GM11168 (cell line): ENCODE data around the gene ATXN7L2.

Experiments
- in situ Hi-C: fragments of 300-500 bp; cut with MboI; formaldehyde crosslinking; loops from one replicate; pipeline ENCODE4 v1.12.0; 2022; ENCODE audit warnings: low sequenced_read_pairs; ENCODE audit not compliant: unreplicated experiment

ATXN7L2 gene

DNA sequence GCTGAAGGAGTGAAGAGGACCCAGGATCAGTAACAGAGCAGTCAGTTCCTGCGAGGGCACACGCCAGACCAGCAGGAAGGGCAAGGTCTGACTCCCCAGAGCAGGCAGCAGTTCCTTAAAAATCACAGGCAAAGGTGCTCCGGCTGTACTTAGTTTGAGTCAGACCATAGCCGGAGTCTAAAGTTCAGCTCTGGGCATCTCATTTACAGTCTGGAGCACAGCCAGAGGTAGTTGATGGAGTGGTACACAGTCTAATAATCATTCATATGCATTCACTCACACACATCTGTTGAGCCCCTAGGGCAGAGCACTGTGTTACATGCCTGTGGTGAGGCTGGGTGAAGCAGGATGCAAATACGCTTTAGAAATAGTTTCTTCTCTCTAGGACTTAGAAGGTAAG, 33.2 kb downstream of the ATXN7L2 start:
- in situ Hi-C loops: no loop called here

DNA sequence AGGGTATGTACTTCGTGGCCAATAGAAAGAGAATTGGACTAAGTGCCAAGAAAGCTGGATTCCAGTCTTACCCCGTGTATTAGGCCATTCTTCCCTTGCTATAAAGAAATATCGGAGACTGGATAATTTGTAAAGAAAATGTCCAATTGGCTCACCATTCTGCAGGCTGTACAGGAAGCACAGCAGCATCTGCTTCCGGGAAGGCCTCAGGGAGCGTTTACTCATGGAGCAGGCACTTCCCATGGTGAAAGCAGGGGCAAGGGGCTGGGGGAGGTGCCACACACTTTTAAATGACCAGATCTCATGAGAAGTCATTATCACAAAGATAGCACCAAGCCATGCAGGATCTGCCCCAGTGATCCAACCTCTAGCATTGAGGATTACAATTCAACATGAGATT, 33.6 kb downstream of the ATXN7L2 start:
- in situ Hi-C loops: no loop called here

DNA sequence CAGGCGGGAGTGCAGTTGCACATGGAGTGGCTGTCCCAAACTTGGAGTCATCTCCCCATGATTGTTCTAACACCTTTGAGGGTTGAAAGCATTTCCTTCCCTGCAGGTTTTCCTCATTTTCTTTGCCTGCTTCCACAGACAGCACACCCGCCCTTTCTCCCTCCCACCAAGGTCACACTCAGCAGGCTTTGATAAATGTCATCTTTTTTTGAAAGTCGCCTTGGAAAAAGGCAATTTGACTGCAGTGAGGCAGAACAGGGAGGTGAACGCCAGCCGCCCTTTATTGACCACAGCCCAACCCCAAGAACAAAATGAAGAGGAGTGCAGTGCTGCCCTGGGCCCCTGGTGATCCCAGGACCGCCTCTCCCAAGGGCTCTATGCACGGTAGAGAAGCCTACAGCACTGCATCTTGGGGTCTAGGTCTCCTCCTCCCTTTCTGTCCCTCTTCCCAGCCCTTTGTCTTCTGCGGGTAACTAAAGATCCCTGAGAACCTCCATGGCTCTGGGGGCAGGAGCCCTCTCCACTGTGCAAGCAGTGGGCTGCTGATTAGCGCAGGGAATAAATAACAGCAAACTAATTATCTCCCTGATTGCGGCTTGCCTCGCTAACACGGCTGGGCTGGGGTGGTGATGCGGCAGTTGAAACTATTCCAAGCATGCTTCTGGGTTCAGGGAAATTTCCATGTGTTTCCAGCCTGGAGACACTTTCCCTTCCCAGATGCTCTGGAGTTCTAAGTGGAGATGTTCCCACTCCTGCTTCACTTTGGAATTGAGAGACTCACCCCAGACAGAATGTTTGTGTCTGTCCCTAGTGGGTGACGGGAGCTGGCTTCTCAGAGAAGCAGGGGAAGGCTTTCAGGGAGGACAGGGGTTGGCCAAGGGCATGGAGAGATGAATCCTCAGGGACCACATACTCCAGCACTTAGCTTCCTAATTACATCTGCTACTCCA, 37.6 kb downstream of the ATXN7L2 start:
- in situ Hi-C loops: no loop called here

DNA sequence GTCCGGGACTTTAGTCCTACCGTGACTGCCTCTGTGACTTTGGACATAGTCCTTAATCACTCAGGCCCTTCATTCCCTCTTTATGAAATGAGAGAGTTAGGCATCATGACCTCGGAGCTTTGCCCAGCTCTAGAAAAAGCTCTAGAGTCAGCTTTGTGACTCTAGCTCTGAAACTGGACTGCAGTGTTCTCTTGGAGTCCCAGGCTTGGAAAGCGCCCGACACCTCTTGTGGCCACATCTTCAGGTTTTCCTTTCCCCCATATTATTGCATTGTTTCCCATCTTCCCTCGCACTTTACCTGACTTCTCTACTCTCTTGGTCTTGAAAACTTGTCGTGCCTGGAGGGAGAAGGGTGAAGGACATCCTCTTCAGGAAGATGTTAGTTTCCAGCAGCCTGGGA, 38.3 kb downstream of the ATXN7L2 start:
- in situ Hi-C loops: no loop called here

DNA sequence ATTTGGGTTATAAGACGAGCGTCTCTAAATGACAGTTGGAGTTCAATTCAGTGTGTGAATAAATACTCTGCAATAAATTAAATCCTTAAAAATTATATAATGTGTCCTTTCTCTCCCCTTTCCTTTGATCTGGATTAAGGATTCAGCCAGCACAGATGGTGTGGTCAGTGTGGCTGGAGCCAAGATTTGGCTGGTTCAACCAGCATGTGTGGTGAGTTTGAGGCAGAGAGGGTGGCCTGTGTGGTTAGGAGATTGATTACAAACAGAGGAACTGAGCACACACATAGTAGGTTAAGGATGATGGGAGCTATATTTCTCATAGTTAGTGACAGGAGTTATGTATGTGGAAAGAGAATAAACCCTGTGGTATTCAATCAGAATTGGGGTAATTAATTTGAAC, 40.0 kb downstream of the ATXN7L2 start:
- in situ Hi-C loops: no loop called here

DNA sequence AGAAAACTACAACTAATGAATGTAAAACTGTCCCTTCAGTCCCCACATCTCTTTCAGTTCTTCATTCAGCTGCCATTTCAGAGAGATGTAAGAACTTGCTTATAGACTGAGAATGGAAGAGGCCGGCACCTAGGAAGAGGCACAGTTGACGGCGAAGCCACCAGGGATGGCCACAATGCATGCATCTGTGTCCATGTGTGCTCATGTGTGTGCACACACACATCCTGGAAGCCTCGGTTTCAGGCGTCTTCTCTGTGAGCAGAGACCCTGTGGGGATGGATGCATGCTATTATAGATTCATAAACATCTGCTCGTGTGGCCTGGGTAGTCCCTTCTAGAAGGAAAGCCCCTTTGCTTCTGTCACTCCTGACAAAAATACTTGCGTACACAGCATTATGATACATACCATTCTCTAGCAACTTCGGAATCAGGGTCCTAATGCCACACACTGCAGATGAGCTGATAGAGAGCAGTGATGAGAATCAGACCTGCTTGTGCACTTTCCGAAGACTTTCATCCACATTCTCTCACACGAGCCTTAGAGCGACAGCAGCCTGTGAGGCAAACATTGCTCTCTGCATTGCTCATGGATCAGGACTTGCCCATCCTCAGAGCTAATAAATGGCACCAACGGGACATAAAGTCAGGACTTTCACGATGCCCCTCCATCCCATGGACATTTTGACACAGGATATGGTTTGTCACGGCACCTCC, 43.5 kb downstream of the ATXN7L2 start:
- in situ Hi-C loops: no loop called here

DNA sequence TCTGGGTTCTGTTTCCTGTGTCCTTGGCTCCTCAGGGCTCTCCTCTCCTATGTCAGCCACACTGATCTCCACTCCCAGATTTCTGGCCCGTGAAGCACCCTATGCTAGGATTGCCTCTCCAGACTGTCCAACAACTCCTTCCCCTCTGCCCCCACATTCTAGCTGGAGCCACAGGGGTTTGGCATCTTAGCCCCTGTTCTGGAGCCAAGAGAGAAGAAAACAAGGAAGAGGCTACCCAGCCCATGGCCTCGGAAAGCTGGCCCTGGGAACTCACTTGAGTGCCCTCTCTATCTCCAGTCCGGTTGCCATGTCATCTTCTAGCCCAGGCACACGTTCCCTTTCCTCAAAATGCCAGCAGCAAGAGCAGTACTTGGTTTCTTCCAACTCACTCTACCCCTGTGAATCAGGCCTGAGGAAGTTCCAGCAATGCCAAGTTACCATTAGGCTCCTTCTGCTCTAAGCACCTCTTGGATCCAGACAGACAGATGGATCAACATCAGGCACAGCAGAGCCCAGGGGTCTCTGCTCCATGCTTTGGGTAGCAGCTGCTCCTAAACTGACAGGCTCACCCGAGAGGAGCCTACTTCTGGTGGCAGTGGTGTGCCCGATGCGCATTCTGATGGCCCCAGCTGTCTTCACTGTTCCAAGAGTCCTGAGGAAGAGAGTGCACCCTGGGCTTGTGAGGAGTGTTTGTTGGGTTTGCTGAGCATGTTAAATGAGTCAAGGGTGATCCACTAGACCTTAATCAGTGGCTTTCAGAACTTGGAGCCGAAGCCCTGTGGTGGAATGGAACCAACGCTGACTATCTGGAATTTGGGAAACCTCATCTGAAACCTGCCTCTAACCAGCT, 44.4 kb downstream of the ATXN7L2 start:
- in situ Hi-C loops: no loop called here

DNA sequence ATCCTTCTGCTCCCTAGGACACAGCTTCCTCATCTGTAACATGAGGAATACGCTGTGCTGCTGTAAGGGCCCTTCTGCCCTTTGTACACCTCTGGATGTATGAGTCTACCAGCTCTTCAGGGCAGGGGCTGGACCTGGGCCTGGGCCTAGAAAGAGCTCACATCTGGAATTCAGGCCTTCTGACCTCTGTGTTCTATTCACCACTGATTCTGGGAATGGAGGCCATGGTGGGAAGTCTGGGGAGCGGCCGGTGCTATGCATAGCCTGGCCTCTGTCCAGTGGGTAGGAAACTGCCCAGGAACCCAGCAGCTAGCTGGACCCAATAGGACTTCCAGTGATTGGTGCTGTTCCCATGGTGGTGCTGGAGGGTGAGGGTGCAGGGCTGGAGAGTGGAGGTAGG, 45.0 kb downstream of the ATXN7L2 start:
- in situ Hi-C loops: no loop called here

DNA sequence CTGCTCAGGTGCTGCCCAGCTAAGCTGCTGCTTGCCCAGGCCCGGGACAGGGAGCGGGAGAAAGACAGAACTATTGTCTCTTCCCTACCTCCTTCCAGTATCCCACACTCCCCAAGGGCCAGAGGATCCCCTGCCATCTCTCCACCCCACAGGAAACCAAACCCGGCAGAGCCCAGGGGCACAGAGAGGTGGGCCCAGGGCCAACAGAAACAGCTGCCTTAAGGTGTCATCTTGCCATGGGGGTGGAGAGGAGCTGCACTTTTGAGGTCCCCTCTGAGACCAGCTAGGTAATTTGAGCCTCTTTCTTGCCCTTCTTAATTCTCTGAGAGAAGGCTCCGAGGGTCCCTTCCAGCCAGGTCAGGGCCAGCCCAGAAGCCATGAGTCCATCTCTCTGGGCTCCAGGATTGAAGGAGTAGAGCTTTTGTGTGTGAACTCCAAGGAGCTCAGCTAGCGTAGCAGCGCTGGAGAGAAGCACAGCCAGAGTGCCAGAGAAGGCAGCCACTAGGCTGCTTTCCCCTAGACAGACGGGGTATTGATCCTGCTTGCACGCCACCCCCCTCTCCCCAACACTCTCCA, 46.3 kb downstream of the ATXN7L2 start:
- in situ Hi-C loops: loop anchor here (5.0 kb wide), 1 partner anchor 33 kb away; no protein-coding TSS in a partner anchor

DNA sequence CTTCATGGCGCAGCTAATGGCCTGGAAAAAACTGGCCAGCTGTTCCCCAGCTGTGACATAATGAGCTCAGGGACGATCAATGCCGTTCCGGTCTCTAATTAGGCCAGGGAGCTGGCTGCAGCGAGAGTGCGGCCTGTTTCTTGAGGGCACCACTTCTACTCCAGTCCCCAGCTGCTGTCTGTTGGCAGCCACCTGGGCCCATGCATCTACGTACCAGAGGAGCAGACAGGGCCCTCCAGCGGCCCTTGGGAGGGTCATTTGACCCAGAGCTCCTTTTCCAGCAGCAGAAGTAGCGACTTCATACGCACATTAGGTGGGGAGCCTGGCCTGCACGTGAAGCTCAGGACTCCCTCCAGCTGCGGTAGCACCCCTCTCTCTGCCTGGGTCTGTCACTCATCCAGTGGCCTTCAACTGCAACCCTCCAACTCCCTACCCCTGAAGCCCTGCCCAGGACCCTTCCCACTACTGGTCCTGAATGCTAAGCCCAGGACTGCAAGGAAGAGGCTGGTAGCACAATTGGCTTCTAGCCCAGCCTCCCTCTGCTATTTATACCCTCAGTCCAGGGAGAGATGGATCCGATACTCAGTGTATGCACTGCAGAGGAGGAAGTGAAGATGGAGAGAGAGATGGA, 46.9 kb downstream of the ATXN7L2 start:
- in situ Hi-C loops: loop anchor here (5.0 kb wide), 1 partner anchor 33 kb away; no protein-coding TSS in a partner anchor

DNA sequence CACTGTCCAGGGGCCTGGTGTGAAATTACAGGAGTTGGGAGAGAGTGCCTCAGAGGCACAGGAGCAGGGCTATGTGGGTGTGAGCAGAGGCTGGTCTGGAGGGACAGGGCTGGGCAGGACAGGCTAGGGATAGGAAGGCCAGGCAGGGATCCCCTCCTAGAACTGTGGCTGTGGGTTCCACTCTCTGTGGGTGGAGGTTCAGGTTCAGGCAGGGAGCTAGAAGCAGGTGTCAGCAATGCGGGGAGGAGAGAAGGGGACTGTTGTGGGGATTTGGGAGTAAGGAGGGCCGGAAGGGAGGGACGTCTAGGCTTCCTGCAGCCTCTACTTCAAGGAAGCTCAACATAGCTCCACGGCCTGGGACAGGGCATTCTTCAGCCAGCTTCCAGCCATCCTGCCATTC, 47.7 kb downstream of the ATXN7L2 start:
- in situ Hi-C loops: loop anchor here (5.0 kb wide), 1 partner anchor 34 kb away; no protein-coding TSS in a partner anchor

DNA sequence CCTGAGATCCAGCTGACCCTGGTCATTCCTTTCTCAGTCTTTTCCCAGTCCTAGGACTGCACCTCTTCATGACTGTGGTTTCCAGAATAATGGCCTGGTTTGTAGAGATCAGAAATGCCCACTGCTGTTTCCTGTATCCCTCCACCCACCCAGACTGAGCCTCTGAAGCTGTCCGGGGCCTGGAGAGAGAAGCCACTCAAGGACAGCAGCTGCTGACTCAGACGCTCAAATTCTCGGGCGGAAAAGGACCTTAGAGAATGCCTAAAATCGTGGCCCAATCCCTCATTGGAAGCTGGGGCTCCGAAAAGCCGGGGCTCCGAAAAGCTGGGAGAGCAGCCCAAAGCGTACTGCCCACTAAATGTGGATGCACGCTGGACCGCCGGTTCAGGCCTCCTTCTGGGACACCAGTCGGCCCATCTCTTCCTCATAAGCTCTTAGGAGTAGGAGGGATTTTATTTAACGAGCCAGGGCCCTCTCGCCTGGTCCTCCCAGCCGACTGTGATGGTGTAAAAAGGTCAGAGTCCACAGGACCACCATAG, 48.2 kb downstream of the ATXN7L2 start:
- in situ Hi-C loops: loop anchor here (5.0 kb wide), 1 partner anchor 35 kb away; no protein-coding TSS in a partner anchor

DNA sequence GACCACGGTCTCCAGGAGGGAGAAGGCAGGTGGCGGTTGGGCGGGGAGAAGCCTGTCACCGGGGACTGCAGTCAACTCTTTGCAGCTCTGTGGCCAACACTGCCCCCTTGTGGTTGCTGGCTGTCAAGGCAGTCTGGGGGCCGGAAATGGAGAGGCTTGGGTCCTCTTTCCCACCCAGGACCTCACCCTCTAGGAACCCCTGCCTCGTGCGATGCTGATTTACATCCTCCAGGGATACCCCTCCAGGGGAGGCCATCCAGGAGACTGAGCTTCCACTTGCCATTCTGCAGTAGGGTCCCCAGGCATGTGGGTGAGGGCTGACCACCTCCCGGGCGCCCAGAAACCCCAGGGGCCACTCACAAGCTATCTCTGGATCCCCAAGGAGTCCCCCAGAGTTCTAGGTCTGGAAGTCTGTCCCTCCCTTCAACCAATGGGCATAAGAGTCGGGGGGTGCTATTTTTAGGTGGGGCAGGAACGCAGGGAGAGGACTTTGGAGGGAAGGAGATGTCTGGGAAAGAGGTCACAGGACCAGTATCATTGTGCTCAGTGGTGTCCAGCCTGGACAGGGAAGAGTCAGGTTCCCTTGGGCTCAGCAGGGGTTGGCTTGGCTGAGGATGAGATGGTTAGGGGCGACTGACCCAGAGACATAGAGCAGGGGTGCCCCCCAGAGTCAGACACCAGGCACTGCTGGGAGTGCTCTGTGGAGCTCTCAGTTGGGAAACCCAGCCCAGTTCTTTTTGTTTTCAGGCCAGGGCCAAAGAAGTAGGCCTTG, 48.8 kb downstream of the ATXN7L2 start:
- in situ Hi-C loops: loop anchor here (5.0 kb wide), 1 partner anchor 35 kb away; no protein-coding TSS in a partner anchor

DNA sequence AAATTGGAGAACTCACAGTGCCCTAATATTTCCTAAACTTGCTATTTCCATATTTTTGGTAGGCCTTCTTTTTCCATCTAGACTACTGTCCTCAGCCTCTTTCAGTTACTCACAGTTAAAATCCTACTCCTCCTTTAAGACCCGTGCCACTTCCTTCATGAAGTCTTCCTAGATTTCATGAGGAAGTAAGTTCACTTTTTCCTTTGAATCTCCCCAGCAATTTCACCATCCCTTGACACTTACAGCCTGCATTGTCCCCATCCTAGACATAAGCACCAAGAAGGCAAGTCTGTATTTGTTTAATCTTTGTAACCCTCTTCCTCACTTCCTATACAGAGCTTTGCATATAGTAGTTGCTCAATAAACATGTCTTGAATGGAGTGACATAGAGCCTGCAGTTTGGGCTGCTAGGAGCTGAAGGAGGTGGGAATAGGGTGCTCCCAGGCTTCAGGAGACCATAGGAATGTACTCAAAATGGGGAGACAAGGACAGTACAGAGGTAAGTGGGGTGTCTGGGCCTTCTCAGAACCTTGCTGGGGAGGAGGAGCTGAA, 50.7 kb downstream of the ATXN7L2 start:
- in situ Hi-C loops: loop anchor here (5.0 kb wide), 1 partner anchor 37 kb away; no protein-coding TSS in a partner anchor

DNA sequence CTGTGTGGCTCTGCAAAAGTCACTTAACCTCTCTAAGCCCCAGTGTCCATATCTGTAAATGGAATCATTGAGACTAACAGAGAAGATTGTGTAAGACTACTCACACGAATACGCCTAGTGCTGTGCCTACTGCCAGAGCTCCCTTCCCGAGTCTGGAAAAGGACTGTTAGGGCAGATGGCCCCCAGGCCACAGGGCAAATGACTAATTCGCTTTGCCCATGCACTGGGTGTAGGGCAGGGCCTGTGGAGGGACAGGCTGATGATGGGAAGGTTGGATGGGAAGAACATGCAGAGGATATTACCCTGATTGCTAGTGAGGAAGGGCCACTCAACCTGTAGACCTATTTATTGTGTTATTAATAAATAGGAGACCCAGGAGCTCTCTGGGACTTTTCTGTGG, 51.8 kb downstream of the ATXN7L2 start:
- in situ Hi-C loops: no loop called here

DNA sequence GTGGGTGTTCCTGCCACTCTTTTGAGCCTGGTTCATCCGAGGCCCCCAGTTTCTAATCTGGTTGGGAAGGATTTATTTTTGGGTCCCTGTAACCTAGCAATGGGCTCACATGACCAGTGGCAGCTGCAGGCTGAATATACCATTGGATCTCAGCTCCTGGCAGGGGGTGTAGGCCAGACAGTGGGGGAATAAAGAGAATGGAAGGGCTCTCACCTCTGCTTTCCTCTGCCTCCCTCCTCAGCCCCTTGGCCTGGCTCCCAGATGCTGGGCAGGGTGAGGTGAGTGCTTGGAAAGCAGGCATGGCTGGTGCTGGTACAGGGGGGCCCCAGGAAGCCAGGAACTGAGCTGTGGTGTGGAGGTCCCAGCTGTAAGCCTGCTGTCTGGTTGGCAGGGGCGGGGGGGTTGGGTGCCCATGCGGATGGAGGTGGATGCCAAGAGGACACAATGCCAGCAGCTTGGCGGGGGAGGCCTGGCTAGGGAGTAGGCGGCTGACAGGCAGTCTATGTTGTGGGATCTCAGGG, 52.3 kb downstream of the ATXN7L2 start:
- in situ Hi-C loops: no loop called here

DNA sequence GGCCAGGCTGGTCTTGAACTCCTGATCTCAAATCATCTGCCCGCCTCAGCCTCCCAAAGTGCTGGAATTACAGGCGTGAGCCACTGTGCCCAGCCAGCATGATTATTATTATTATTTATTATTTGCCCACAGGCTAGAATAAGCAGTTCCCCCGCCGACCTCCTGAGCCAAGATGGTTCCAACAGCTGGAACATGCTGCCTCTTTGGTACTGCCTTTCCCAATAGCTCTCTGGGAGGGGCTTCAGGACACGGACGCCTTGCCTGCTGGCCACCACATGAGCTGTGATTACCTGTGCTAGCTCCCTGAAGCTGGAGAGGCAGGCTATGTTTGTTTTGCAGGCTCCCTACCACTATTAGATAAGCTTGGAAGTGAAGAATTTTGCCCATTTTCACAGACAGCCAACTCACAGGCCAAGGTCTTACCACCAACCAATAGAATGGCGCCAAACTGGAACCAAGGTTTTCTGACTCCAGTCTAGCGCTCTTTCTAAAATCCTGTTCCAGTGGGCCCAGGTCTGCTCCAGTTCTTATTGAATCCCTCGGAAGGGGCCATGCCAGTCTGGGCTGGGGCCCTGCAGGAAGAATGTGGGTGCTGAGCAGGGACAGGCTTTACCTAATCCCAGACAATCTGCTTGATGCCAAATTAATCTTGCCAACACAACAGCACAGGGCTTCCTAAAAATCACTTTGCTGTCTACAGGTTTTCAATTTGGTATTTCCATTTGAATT, 53.9 kb downstream of the ATXN7L2 start:
- in situ Hi-C loops: no loop called here
